Mucosa of rectum (tissue), 2 donors: Measurements from ENCODE around the gene IPO9.

Experiments used
- H3K27ac ChIP-seq, 2 donors: one replicate each; pipeline ENCODE4 v1.7.0; 2013; ENCODE audit warnings: inconsistent platforms in 2 of 2, low read depth in 2 of 2, low read length in 2 of 2
- H3K27me3 ChIP-seq, 2 donors: one replicate each; pipeline ENCODE4 v1.7.0; 2013; ENCODE audit warnings: low read length in 2 of 2; ENCODE audit not compliant: control insufficient read depth in 2 of 2, insufficient read depth in 2 of 2
- H3K36me3 ChIP-seq, 2 donors: one replicate each; pipeline ENCODE4 v1.7.0; 2013; ENCODE audit warnings: low read length in 2 of 2; ENCODE audit not compliant: control insufficient read depth in 2 of 2, insufficient read depth in 2 of 2
- H3K4me1 ChIP-seq, 2 donors: one replicate each; pipeline ENCODE4 v1.7.0; 2013; ENCODE audit warnings: low read length in 2 of 2, mild to moderate bottlenecking in 1 of 2; ENCODE audit not compliant: control insufficient read depth in 2 of 2, insufficient read depth in 2 of 2
- H3K4me3 ChIP-seq, 2 donors: one replicate each; pipeline ENCODE4 v1.7.0; 2013; ENCODE audit warnings: low read length in 2 of 2
- H3K9ac ChIP-seq, 2 donors: one replicate each; pipeline ENCODE4 v1.7.0; 2013; ENCODE audit warnings: low read length in 2 of 2, low read depth in 1 of 2, mild to moderate bottlenecking in 1 of 2
- H3K9me3 ChIP-seq, 2 donors: one replicate each; pipeline ENCODE4 v1.7.0; 2013; ENCODE audit warnings: low read length in 2 of 2; ENCODE audit not compliant: control insufficient read depth in 2 of 2
- donor health status: healthy.
- donor health status: Normal muscosa, but diverticular disease.

IPO9 gene

DNA sequence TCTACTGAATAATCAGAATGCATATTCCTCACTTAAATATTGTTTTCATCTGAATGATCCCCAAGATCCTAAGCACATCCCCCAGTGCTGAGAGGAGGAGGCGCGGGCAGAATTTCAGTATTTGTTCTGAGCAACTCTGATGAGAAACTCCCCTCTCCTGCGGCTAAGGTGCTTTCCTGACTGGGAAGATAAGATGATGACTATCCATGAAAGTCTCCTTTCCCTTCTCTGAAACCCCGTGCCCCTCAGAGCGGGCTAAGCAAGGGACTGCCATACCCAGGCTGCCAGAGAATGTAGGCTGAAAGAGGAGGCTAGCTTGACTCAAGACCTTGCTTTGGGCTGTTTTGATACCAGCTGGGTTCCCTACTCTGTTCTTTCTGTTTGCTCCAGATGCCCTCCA lies 39.7 kb upstream of the IPO9 start:
- Histone ChIP-seq H3K27ac (peak overlapping the region in 1 of 2 donors; percentile 13), H3K36me3 (peaks cover 24 to 30% of the 10 kb centered on the region in 2 donors), H3K9ac (no peak overlapping the region), H3K27me3 (no peaks in the 10 kb centered on the region), H3K9me3 (no peaks in the 10 kb centered on the region), H3K4me1 (peaks cover 0 to 22% of the 10 kb centered on the region in 2 donors), H3K4me3 (no peak overlapping the region)

DNA sequence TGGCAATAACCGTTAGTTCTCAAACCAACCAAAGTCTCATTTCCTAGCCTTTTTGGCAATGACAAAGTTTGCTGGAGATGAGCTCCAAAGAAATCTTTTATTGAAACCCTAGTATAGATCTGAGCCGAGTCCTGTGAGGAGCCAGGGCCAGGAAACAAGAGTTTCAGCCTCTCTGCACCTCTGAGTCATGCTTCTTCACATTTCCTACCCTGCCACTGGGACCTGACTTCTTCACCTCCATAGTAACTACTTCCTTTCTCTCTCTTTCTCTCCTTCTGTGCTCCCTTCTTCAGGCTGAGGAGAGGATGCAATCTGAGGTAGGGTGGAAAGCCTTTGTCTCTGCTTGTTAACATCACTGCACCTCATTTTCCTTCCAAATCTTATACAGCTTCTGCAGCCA lies 38.7 kb upstream of the IPO9 start:
- H3K4me1 ChIP-seq: peaks cover 0 to 22% of the 10 kb centered on the region in 2 donors
- no peaks in the 10 kb centered on the region for H3K27me3 ChIP-seq
- no peak overlapping the region for H3K4me3 ChIP-seq
- peaks cover 31 to 38% of the 10 kb centered on the region in 2 donors for H3K36me3 ChIP-seq
- H3K27ac ChIP-seq: peak overlapping the region; percentile 38 to 76
- H3K9ac ChIP-seq: no peak overlapping the region
- H3K9me3 ChIP-seq: no peaks in the 10 kb centered on the region

DNA sequence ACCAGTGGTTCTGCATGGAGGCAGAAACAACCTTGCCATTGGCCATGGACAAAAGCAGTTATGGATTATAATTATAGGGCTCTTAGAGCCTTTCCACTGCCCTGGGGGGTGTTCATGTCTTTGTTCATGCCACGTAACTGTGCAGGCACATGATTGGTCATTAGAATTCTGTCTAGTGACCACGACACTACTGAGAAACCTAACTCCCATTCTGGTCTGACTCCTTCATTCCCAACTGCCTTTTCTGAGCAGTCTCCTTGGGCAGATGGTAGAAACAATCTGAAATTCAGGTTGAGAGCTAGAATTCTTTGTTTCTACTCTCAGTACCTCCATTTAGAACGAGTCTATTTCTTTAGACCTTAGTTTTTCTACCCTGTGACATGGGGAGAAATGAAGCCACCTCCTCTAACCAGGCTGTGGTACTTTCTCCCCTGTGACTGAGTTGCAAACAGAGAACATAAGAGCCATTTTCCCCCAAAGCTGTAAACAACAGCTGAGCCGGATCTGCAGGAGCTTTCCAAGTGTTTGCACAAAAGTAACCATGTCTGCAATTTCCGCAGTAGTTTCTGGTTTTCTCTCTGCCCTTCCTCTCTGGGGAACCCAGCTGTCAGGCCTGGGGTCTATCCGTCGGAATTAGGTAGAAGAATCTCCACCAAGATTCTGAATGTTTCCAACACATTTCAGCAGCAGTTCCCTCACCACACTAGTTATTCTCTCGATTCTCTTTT lies 37.7 kb upstream of the IPO9 start:
- H3K27ac ChIP-seq: peak overlapping the region; percentile 66 to 76
- peaks cover 31 to 34% of the 10 kb centered on the region in 2 donors for H3K36me3 ChIP-seq
- H3K9me3 ChIP-seq: no peaks in the 10 kb centered on the region
- H3K9ac ChIP-seq: no peak overlapping the region
- H3K4me1 ChIP-seq: peaks cover 0 to 22% of the 10 kb centered on the region in 2 donors
- no peaks in the 10 kb centered on the region for H3K27me3 ChIP-seq
- H3K4me3 ChIP-seq: no peak overlapping the region

DNA sequence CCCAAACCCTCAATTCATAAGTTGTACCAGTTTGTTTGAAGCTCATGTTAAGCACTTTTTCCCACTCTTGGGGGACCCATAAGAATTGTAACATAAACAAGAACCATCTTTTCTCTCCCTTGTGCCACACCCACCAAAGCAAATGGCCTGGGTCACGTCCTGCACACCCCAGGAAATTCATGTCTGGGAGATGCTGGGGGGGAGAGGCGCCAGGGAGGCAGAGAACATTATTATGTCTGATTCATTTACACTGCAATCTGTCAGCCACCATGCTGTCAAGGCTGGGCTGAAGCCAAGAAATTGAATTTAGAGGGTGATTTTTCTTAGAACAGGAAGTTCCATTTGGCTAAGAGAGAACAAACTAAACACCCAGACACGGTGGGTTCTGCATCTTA lies 37.2 kb upstream of the IPO9 start:
- Histone ChIP-seq H3K9ac (no peak overlapping the region), H3K36me3 (peaks cover 27 to 29% of the 10 kb centered on the region in 2 donors), H3K4me3 (no peak overlapping the region), H3K9me3 (no peaks in the 10 kb centered on the region), H3K27me3 (no peaks in the 10 kb centered on the region), H3K4me1 (peaks cover 0 to 22% of the 10 kb centered on the region in 2 donors), H3K27ac (peak overlapping the region; percentile 66 to 76)

DNA sequence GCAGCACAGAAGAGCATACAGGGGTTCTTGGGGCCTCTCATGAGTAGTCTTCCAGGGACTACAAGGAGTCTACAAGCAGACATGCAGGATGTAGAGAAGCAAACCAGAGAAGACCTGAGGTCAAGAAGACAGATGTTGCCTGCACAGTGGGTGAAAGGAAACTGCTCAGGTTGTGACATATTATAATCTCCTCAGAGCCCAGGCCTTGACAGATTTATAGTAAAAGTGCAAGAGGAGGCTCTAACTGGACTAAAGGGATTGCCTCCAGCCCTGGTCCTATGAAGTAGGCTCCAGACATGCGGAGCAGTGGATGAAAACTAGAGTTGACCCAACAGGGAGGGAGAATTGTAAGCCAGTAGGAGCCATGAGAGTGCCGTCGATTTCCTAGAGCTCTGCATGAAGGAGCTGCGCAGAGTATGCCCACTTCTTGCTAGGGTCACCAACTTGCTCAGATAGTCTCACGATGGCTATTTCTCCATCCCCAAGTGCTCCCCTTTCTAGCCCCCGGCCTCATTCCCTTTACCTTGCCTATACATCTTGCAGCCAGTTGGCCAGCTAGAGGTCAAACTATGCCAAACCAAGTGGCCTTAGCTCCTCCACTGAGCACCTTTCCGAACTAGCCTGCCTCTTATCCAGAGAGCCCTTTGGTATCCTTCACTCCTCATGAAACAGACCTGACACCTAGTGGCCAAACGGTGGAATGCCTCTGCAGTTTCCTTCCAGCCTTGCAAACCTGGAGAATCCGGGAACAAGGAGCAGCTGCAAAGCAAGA lies 36.2 kb upstream of the IPO9 start:
- Histone ChIP-seq H3K36me3 (peaks cover 19 to 24% of the 10 kb centered on the region in 2 donors), H3K9ac (no peak overlapping the region)

DNA sequence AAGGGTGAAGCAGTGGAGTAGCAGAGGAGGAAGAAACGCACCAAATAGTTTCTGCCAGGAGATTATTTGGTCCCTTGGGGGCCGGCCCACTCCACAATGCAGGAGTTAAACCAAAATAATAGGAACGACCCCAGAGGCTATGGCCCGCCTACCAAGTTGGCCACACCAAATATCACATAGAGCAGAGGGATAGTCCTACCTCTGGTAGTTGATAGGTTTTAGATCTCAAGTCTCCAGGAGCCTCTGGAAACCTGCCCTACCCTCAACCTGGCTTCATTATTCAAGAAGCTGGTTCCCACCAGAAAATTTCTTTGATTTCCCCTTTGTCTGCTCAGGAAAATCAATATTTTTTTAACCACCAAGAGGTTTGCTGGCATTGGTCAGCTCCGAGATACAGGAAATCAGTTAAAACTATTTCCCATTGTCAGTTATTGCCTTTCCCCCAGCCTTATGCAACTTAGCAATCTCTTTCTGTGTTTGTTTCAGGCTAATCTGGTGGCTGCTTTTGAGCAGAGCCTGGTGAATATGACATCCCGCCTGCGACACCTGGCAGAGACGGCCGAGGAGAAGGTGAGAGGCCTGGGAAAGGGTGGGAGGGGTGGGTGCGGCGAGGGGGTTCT lies 35.5 kb upstream of the IPO9 start:
- Histone ChIP-seq H3K4me1 (peaks cover 0 to 22% of the 10 kb centered on the region in 2 donors), H3K4me3 (no peak overlapping the region), H3K27me3 (no peaks in the 10 kb centered on the region), H3K36me3 (peaks cover 15 to 21% of the 10 kb centered on the region in 2 donors), H3K27ac (no peak overlapping the region), H3K9ac (no peak overlapping the region), H3K9me3 (no peaks in the 10 kb centered on the region)

More for the DNA sequence above, 36.2 kb upstream of the IPO9 start:
- Histone ChIP-seq H3K9me3 (no peaks in the 10 kb centered on the region), H3K4me1 (peaks cover 0 to 22% of the 10 kb centered on the region in 2 donors), H3K27me3 (no peaks in the 10 kb centered on the region), H3K4me3 (no peak overlapping the region), H3K27ac (peak overlapping the region in 1 of 2 donors; percentile 66)

DNA sequence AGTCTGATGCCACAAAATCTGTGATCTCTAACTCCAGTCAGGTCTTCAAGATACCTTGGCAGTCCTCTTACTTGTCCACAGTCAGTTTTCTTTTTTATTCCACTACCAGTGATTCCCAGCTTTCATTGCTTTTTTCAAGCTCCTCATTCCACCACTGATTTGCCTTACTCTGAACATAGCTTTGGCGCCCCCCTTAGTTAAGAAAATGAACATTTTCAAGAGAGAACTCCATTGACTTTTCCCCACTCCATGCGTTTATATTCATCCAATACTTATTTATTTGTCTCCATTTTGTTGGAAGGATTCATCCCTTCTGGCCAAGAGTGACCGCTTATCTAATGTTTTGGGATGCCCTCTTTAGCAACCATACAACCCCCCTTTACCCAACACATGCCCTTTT lies 33.9 kb upstream of the IPO9 start:
- no peak overlapping the region for H3K4me3 ChIP-seq
- H3K36me3 ChIP-seq: peaks cover 10 to 16% of the 10 kb centered on the region in 2 donors
- no peaks in the 10 kb centered on the region for H3K27me3 ChIP-seq
- no peak overlapping the region for H3K9ac ChIP-seq
- no peak overlapping the region for H3K27ac ChIP-seq
- H3K4me1 ChIP-seq: peaks cover 0 to 22% of the 10 kb centered on the region in 2 donors
- H3K9me3 ChIP-seq: no peaks in the 10 kb centered on the region

DNA sequence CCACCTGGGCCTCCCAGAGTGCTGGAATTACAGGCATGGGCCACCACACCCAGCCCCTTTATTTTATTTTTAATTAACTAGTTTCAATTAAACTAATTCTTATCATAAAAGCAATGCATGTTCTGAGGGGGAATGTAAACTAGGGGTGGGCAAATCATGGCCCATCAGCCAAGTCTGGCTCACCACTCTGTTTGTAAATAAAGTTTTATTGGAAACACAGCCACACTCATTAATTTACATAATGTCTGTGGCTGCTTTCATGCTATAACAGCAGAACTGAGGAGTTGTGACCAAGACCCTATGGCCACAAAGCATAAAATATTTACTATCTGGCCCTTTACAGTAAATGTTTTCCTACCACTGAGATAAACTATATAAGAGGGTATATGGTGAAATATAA lies 28.7 kb upstream of the IPO9 start:
- no peaks in the 10 kb centered on the region for H3K4me1 ChIP-seq
- no peak overlapping the region for H3K27ac ChIP-seq
- H3K36me3 ChIP-seq: peaks cover 5 to 13% of the 10 kb centered on the region in 2 donors
- no peaks in the 10 kb centered on the region for H3K9me3 ChIP-seq
- no peaks in the 10 kb centered on the region for H3K27me3 ChIP-seq
- no peak overlapping the region for H3K9ac ChIP-seq
- H3K4me3 ChIP-seq: no peak overlapping the region

DNA sequence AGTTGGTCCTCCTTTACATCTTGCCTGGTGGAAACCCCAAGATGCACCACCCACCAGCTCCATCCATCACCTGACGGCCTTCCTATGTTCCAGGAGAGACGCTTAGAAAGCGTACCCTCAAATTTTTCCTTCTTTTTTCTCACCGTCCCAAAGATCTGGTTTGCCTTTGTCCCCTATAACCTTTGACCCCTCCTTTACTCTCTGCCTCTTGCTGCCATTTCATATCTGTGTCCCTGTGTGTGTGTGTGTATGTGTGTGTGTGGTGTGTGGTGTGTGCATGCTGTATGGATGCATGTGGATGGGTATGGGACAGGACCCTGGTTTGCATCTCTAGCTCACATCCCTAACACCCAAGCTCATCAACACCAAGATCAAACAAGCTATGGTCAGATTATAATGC lies 22.2 kb upstream of the IPO9 start:
- Histone ChIP-seq H3K4me3 (no peak overlapping the region), H3K36me3 (peaks cover 46 to 50% of the 10 kb centered on the region in 2 donors), H3K9me3 (no peaks in the 10 kb centered on the region), H3K9ac (no peak overlapping the region), H3K27ac (no peak overlapping the region), H3K4me1 (no peaks in the 10 kb centered on the region), H3K27me3 (no peaks in the 10 kb centered on the region)
